Activated CD8-positive, alpha-beta memory T cell treated with anti-CD3 and anti-CD28 coated beads, Interleukin-2, amount 50 U/mL, for 4 hours (primary cell): Measurements from ENCODE around the gene CCM2.
"Not testable (repeated sequence)": the region's sequence is repeated elsewhere in the genome, so short reads cannot be mapped to it uniquely, and the experiment has no call there.

Source experiments
- DNase-seq: peaks from one replicate; pipeline ENCODE4 v3.0.0-alpha.2; 2020

Gene CCM2

GRCh38 chr7:45007106-45007505 lies 7.1 kb downstream of the CCM2 start:
- DNase-seq, result no peak

- DNase-seq, result no peak
These were observed 7.7 kb downstream of the CCM2 start for GRCh38 chr7:45007571-45008328.

DNA sequence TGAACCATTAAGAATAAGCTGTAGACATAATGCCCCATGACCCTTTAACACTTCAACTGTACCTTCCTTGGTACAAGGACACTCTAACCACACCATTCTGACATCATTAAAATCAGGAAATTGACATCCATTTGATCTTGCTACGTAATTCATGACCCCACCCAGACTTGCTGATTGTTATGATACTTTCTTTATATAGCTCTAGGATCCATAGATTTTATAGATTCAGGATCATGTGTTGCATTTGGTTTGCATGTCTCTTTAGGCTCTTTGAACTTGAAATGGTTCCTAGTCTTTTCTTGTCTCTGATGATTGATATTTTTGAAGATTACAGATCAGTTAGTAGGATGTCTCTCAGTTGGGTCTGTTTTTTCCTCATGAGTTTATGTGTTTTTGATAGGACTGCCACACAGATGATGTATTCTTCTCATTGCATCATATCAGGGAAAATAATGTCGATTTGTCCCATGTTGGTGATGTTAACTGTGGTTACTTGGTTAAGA lies 13.5 kb downstream of the CCM2 start:
- DNase-seq, result no peak

DNA sequence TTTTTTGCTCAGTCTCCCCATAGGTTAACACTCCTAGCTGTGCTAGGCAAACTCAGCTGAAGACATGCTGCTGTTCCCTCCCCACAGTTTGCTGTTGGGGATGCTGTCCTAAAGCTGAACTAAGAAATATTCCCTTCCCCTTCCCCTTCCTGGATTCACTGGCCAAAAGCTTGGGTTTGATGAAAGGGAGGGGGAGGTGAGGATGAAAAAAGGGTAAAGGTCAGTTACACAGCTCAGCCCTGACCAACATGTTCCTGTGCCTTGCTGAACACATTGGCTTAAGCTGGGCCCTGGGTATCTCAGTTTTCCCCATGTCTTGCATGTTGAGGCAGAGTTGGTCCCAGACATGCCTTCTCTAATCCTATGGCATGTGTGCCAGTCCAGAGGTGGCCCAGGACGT lies 15.3 kb downstream of the CCM2 start:
- DNase-seq, result no peak

- no peak for DNase-seq
These were observed 17.3 kb downstream of the CCM2 start for GRCh38 chr7:45017253-45017652.

GRCh38 chr7:45020915-45021314 lies 20.9 kb downstream of the CCM2 start:
- no peak for DNase-seq

DNA sequence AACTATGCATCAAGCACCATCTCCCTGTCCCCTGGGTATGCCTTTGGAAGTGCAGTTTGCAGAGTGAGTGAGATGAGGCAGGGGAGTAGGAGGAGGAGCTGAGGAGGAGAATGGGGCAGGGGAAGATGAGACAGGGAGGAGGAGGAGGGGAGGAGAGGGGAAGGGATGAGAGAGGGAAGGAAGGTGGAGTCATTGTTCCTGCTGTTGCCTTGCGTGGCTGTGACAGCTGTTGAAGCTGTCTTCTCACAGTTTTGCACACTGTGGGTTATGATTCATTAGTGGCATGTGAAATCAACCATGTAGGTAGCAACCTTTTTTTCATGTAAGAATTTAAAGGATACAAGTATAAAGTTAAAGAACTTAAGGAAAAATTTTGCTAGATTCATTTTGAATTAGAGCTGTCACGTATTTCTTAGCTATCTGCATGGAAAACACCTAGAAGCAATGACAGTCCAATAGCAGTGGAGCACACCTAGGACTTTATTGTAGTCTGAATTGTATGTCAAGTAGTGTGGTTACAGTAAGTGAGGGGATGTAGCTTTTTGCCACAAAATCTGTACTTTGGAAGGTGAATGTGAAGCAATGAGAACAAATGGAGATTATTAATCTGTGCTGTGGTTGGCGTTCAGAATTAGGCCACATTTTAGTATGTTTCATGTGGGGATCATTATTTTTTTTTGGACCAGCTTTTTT lies 21.7 kb downstream of the CCM2 start:
- no peak for DNase-seq

- DNase-seq, result no peak
These were observed 24.2 kb downstream of the CCM2 start for GRCh38 chr7:45024126-45024744.

GRCh38 chr7:45025473-45025872 lies 25.5 kb downstream of the CCM2 start:
- DNase-seq, result not testable (repeated sequence)

DNA sequence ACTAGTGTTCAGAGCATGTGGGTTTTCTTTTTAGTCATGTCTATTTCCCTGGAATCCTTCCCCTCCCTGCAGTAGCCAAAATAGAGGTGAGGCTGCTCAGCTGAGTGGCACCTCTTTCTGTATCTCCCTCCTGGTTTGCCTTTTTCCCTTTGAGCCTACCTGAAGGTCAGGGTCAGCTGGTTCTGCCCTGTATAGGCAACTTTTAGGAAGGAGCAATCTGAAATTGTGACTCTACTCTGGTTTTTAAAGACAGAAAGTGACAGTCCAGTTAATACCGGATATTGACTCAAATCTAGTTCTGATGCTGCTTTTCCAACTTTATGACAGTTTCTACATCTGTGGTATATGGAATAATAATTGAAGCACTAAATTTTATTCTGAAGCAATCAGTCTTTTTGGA lies 26.0 kb downstream of the CCM2 start:
- no peak for DNase-seq

DNA sequence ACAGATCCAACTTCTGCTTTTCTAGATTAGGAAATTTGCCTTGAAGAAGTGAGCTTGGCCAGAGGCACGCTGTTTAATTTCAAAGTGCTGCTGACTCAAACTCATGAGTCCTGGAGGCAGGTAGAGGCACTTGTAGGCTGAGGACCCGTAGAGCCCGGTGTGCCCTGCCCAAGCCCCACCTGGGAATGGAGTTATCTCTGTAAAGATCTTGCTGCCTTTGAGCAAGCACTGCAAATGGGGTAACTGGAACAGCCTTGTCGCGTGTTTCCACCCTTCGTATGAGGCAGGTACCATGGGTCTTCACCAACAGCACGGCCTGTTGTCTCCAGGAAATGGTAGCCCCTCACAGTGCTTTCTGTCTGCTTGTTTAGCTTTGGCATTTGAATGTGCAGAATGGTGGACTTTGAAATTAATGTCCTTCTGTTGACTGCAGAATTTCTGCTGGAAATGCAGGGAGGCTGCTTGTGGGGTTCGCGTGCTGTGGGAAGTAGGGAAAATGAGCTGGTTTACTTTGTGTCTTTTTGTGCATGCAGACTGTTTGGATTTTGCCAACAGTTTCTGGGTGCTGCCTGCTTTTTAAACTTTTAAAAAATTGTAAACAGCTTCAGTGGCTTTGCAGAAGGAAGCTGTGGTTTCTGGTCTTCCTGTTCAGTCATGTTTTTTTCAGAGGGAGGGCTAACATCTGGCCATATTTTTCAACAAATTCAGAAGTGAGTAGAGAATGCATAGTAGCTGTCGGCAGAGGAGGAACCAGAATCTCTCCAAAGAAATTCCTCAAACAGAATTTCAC lies 27.2 kb downstream of the CCM2 start:
- DNase-seq, result no peak

GRCh38 chr7:45027774-45028114 lies 27.7 kb downstream of the CCM2 start:
- no peak for DNase-seq

GRCh38 chr7:45028138-45028919 lies 28.3 kb downstream of the CCM2 start:
- no peak for DNase-seq

- no peak for DNase-seq
These were observed 28.9 kb downstream of the CCM2 start for GRCh38 chr7:45028920-45029344.

- DNase-seq, result no peak
These were observed 31.8 kb downstream of the CCM2 start for GRCh38 chr7:45031829-45032228.

DNA sequence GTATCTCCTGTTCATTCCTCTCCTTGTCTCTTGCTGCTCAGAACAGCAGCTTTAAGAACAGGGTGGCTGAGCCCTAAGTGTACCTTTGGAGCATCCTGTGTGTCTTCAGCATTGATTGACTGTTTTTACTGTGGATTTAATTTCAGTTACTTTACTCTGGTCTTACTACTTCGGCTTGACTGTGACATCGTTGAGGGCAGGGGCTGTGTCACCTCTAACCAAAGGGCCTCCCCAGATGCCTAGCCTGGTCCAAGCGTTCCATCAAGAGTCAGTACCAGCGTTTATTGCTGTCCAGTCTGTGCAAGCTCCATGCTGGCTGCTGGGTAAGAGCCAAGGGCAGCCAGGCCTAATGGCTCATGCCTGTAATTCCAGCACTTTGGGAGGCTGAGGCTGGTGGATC lies 32.4 kb downstream of the CCM2 start:
- no peak for DNase-seq

- no peak for DNase-seq
These were observed 33.4 kb downstream of the CCM2 start for GRCh38 chr7:45033261-45033930.

GRCh38 chr7:45033931-45034290 lies 33.9 kb downstream of the CCM2 start:
- DNase-seq, result no peak

GRCh38 chr7:45034710-45035109 lies 34.7 kb downstream of the CCM2 start:
- DNase-seq, result not testable (repeated sequence)

- DNase-seq, result no peak
These were observed 35.4 kb downstream of the CCM2 start for GRCh38 chr7:45035371-45035770.

GRCh38 chr7:45035893-45036292 lies 35.9 kb downstream of the CCM2 start:
- DNase-seq, result no peak

DNA sequence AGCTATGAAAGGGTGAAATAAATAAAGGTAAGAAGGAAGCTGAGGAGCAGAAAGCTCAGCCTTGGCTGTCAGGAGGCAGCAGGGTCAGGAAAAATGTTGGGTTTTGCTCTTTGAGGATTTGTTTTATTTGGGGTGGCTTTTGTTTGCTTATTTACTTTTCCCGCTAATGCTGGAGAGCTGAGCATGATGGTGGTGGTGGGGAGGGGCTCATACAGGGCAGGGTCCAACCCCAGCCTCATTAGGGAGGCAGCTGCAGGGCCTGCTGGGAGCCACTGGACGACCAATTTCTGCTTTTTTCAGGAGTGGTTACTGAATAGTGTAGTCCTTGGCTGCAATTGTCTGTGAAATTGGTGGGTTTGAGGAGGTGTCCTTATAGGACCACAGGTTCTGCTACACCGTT lies 36.3 kb downstream of the CCM2 start:
- DNase-seq, result no peak
